HepG2 (cell line): ENCODE results near the gene TK2. TPM values are rescaled to one million over a fixed set of nuclear protein-coding genes. Genes with fewer than 3 reads are reported as not detected.

Experiments used
- ATAC-seq: fragments of 200-7000 bp; cut with Tn5 transposase; 3 replicates; pipeline ENCODE4 v1.9.1; 2020; ENCODE audit warnings: mild to moderate bottlenecking, moderate library complexity
- BruUV-seq: library from RNA; stranded (reverse); fragments of 400-500 nt; replicated peaks from 2 replicates; lab custom pipeline; 2021; lab: Mats Ljungman, UMichigan
- CTCF ChIA-PET: fragments of 300-600 bp; formaldehyde crosslinking; extraction: SDS; loops from one replicate; lab custom pipeline; 2021; ENCODE audit warnings: low total read pairs, inconsistent platforms, low intra/inter-chr PET ratio; lab: Yijun Ruan, JAX
- POLR2A ChIA-PET: fragments of 350-600 bp; sonication (Branson Sonifier 250); formaldehyde crosslinking; loops from one replicate; lab custom pipeline; 2020; ENCODE audit warnings: antibody characterized with exemption, inconsistent platforms; lab: Yijun Ruan, JAX
- DNase-seq: peaks from one replicate; pipeline ENCODE4 v3.0.0-alpha.2; 2015; ENCODE audit warnings: low spot score
- FAIRE-seq: peaks from 3 replicates; lab custom pipeline; 2011; peaks lifted over from hg19 to GRCh38; lab: Jason Lieb, UNC
- H2AFZ ChIP-seq: one replicate; pipeline ENCODE4 v1.6.1; 2011; ENCODE audit warnings: low read length, inconsistent platforms
- H3K27ac ChIP-seq: fragments of 300-600 bp; 3 replicates; pipeline ENCODE4 v1.8.0; 2011; ENCODE audit warnings: mixed run types, mild to moderate bottlenecking, mixed read lengths, low read length, inconsistent platforms; ENCODE audit not compliant: insufficient read depth; ENCODE audit errors: extremely low read length
- H3K27me3 ChIP-seq, 2 experiments: fragments of 200-600 bp in 1 of 2; 2 replicates in 1 of 2; 3 replicates in 1 of 2; pipeline versions ENCODE4 v1.6.0 to v1.8.0; 2011; ENCODE audit warnings: low read length in 2 of 2, mild to moderate bottlenecking in 2 of 2, moderate library complexity in 2 of 2, inconsistent platforms in 1 of 2; ENCODE audit not compliant: insufficient read depth in 2 of 2, control insufficient read depth in 1 of 2
- H3K36me3 ChIP-seq, 2 experiments: fragments of 200-600 bp in 1 of 2; replicated peaks in 1 of 2; 2 replicates in 1 of 2; 3 replicates in 1 of 2; pipeline versions ENCODE4 v1.5.1 to v1.8.0; 2011; ENCODE audit warnings: low read length in 2 of 2, inconsistent platforms in 1 of 2; ENCODE audit not compliant: insufficient read depth in 2 of 2, control insufficient read depth in 1 of 2
- H3K4me1 ChIP-seq: 2 replicates; pipeline ENCODE4 v1.5.1; 2012; ENCODE audit warnings: low read length, inconsistent platforms; ENCODE audit not compliant: insufficient read depth
- H3K4me2 ChIP-seq: 2 replicates; pipeline ENCODE4 v1.6.0; 2011; ENCODE audit warnings: low read depth, low read length, inconsistent platforms
- H3K4me3 ChIP-seq, 3 experiments: fragments of 200-600 bp in 1 of 3; sonication (generic), shearing (Covaris generic) in 1 of 3; replicated peaks in 1 of 3; 2 replicates each; pipeline ENCODE4 v1.5.1; 2011 to 2016; ENCODE audit warnings: low read length in 3 of 3, inconsistent platforms in 2 of 3, low read depth in 2 of 3, mild to moderate bottlenecking in 2 of 3, control low read depth in 1 of 3, mixed read lengths in 1 of 3; ENCODE audit not compliant: insufficient read depth in 1 of 3
- H3K79me2 ChIP-seq: one replicate; pipeline ENCODE4 v1.6.1; 2011; ENCODE audit warnings: low read length, inconsistent platforms; ENCODE audit not compliant: insufficient read depth
- H3K9ac ChIP-seq: 2 replicates; pipeline ENCODE4 v1.6.0; 2011; ENCODE audit warnings: mild to moderate bottlenecking, low read depth, low read length, inconsistent platforms; ENCODE audit not compliant: insufficient read depth
- H3K9me3 ChIP-seq: 2 replicates; pipeline ENCODE4 v1.5.1; 2012; ENCODE audit warnings: mild to moderate bottlenecking, low read length
- H4K20me1 ChIP-seq: 2 replicates; pipeline ENCODE4 v1.6.0; 2011; ENCODE audit warnings: inconsistent platforms, mild to moderate bottlenecking, low read length, moderate library complexity; ENCODE audit not compliant: insufficient read depth
- FIP1L1 ChIP-seq: fragments of 200-400 bp; formaldehyde crosslinking; IDR thresholded peaks from 2 replicates; pipeline ENCODE4 v1.6.1; 2018; ENCODE audit warnings: low read depth, mild to moderate bottlenecking, low read length, moderate library complexity, borderline replicate concordance; ENCODE audit not compliant: insufficient read depth
- GFI1 ChIP-seq: sonication (generic); formaldehyde crosslinking; IDR thresholded peaks from 2 replicates; pipeline ENCODE4 v1.5.0; 2020; ENCODE audit warnings: missing genetic modification reagents, mild to moderate bottlenecking, borderline replicate concordance
- HNRNPLL ChIP-seq: fragments of 200-400 bp; formaldehyde crosslinking; IDR thresholded peaks from 2 replicates; pipeline ENCODE4 v1.6.1; 2017; ENCODE audit warnings: mild to moderate bottlenecking, low read depth, low read length; ENCODE audit not compliant: poor library complexity, severe bottlenecking
- PRDM4 ChIP-seq: sonication (generic); formaldehyde crosslinking; IDR thresholded peaks from 2 replicates; pipeline ENCODE4 v1.9.0; 2021; ENCODE audit warnings: missing genetic modification reagents, borderline replicate concordance
- RBAK ChIP-seq: sonication (generic); formaldehyde crosslinking; IDR thresholded peaks from 2 replicates; pipeline ENCODE4 v1.5.1; 2020; ENCODE audit warnings: mild to moderate bottlenecking, missing genetic modification reagents
- SMYD3 ChIP-seq: sonication (generic); formaldehyde crosslinking; IDR thresholded peaks from 2 replicates; pipeline ENCODE4 v1.8.1; 2023; ENCODE audit warnings: mild to moderate bottlenecking, missing genetic modification reagents
- SNAPC4 ChIP-seq: sonication (generic); formaldehyde crosslinking; IDR thresholded peaks from 2 replicates; pipeline ENCODE4 v1.4.0; 2020; ENCODE audit warnings: mild to moderate bottlenecking, missing genetic modification reagents
- SNAPC5 ChIP-seq: sonication (generic); formaldehyde crosslinking; IDR thresholded peaks from 2 replicates; pipeline ENCODE4 v1.8.1; 2023; ENCODE audit warnings: mild to moderate bottlenecking, missing genetic modification reagents, borderline replicate concordance
- SOX6 ChIP-seq, 2 experiments: fragments of 450-650 bp in 1 of 2; sonication (generic) in 1 of 2; formaldehyde crosslinking in 1 of 2; IDR thresholded peaks; 2 replicates each; pipeline versions ENCODE4 v1.4.0 to v1.6.1; 2017 to 2020; ENCODE audit warnings: antibody characterized with exemption in 1 of 2, mild to moderate bottlenecking in 1 of 2, missing genetic modification reagents in 1 of 2
- SRSF9 ChIP-seq: fragments of 200-400 bp; formaldehyde crosslinking; IDR thresholded peaks from 2 replicates; pipeline ENCODE4 v1.6.1; 2018; ENCODE audit warnings: borderline replicate concordance, mild to moderate bottlenecking, low read depth, low read length; ENCODE audit not compliant: insufficient read depth, poor library complexity, severe bottlenecking
- TFAP4 ChIP-seq: sonication (generic); IDR thresholded peaks from 2 replicates; pipeline ENCODE4 v1.6.1; 2016; ENCODE audit warnings: low read depth, borderline replicate concordance
- WIZ ChIP-seq: sonication (generic); formaldehyde crosslinking; IDR thresholded peaks from 2 replicates; pipeline ENCODE4 v1.5.1; 2020; ENCODE audit warnings: mild to moderate bottlenecking, missing genetic modification reagents
- ZNF10 ChIP-seq: sonication (generic); formaldehyde crosslinking; IDR thresholded peaks from 2 replicates; pipeline ENCODE4 v1.4.0; 2020; ENCODE audit warnings: mild to moderate bottlenecking, low read depth, missing genetic modification reagents, borderline replicate concordance
- ZNF234 ChIP-seq: sonication (generic); formaldehyde crosslinking; conservative IDR thresholded peaks from 2 replicates; pipeline ENCODE4 v1.5.1; 2020; ENCODE audit warnings: mild to moderate bottlenecking, missing genetic modification reagents
- ZNF350 ChIP-seq: sonication (generic); formaldehyde crosslinking; IDR thresholded peaks from 2 replicates; pipeline ENCODE4 v1.4.0; 2020; ENCODE audit warnings: mild to moderate bottlenecking, low read depth, missing genetic modification reagents, borderline replicate concordance
- ZNF530 ChIP-seq: sonication (generic); formaldehyde crosslinking; IDR thresholded peaks from 2 replicates; pipeline ENCODE4 v1.5.0; 2020; ENCODE audit warnings: low read depth, mild to moderate bottlenecking, missing genetic modification reagents
- WGBS: methylation state at CpG from one replicate; pipeline ENCODE4 v1.1.6; 2017; ENCODE audit warnings: low lambda C conversion rate; 5-methylcytosine and 5-hydroxymethylcytosine counted together
- in situ Hi-C: cut with HindIII; loops from 2 replicates; pipeline ENCODE4 v1.10.0; 2017; ENCODE audit warnings: low pct_unique_long_range_greater_than_20kb; ENCODE audit not compliant: extremely low pct_ligation_motif_present
- intact Hi-C: fragments of 100-400 bp; cut with micrococcal nuclease; formaldehyde crosslinking; loops from one replicate; pipeline ENCODE4 v1.10.0; 2022; ENCODE audit not compliant: unreplicated experiment
- polyA plus RNA-seq, 8 experiments: library from polyadenylated mRNA; depleted of rRNA in 3 of 8; stranded (reverse) in 7 of 8; unstranded in 1 of 8; fragments of >200 nt; fragmentation: Illumina TruSeq in 4 of 8; extraction: Trizol in 4 of 8; gene quantifications; 2 replicates each; pipeline versions ENCODE4 v1.2.1 to v1.2.3, GENCODE V29; 2011 to 2016; ENCODE audit warnings: low read depth in 4 of 8, missing spikeins in 1 of 8, mixed read lengths in 1 of 8; ENCODE audit not compliant: insufficient read depth in 1 of 8
- total RNA-seq, 5 experiments: library from RNA; depleted of rRNA; stranded (reverse); fragments of >200 nt; fragmentation: Illumina TruSeq; extraction: Trizol; gene quantifications; 2 replicates each; pipeline ENCODE4 v1.2.3, GENCODE V29; 2016; ENCODE audit warnings: low read depth in 1 of 5

Gene TK2
- total and polyA plus RNA-seq, 2 of the 13 experiments (the other 11 are each of a cell fraction or from before 2014, with no cell fraction given), result 18.7 to 21.0 TPM

GRCh38 chr16:66471264-66471663 is 78.7 kb downstream of the TK2 start:
- H3K4me1 ChIP-seq, result peaks cover 20% of the 10 kb centered on the region
- peaks cover 5 to 54% of the 10 kb centered on the region in 2 experiments for H3K27me3 ChIP-seq
- no peak overlapping the region for H3K4me3 ChIP-seq
- WGBS, result 44% methylated on average over 8 of the region's 10 CpGs
- BruUV-seq, result no TSS peak
- no peak overlapping the region for H3K9ac ChIP-seq
- H3K4me2 ChIP-seq, result no peak overlapping the region
- POLR2A ChIA-PET, result interaction anchor here (1.3 kb wide), 1 partner anchor 37 kb away, joined by 3 read pairs; no protein-coding TSS in a partner anchor
- no peak overlapping the region for H2AFZ ChIP-seq
- no peak for DNase-seq
- no peak for TF ChIP-seq SNAPC4
- TF ChIP-seq HNRNPLL, result no peak
- TF ChIP-seq TFAP4, result no peak
- no peak for TF ChIP-seq ZNF10 (CRISPR knock-in tag)
- TF ChIP-seq ZNF530 (CRISPR knock-in tag), result no peak
- no peak for TF ChIP-seq WIZ (CRISPR knock-in tag)
- TF ChIP-seq ZNF350 (CRISPR knock-in tag), result no peak
- TF ChIP-seq FIP1L1, result no peak
- no peak for TF ChIP-seq GFI1 (CRISPR knock-in tag)
- TF ChIP-seq PRDM4, result no peak
- no peak for TF ChIP-seq ZNF234 (CRISPR knock-in tag)
- TF ChIP-seq SMYD3, result no peak
- TF ChIP-seq SRSF9, result no peak
- no peak for TF ChIP-seq RBAK (CRISPR knock-in tag)
- TF ChIP-seq SOX6 (IDR thresholded peaks at IDR 0.05), result no peak
- TF ChIP-seq SOX6 (CRISPR knock-in tag; IDR thresholded peaks at IDR 0.05), result no peak
- TF ChIP-seq SNAPC5 (CRISPR knock-in tag), result no peak
- TF ChIP-seq, all 625 proteins: peak for 0
- in situ Hi-C loops, result no loop called here
- CTCF ChIA-PET, result no interaction called here
- Histone ChIP-seq H3K9me3 (no peaks in the 10 kb centered on the region), H3K27ac (no peak overlapping the region), H3K79me2 (no peaks in the 10 kb centered on the region), H4K20me1 (no peaks in the 10 kb centered on the region), H3K36me3 (no peaks in the 10 kb centered on the region)
- ATAC-seq (no peak), FAIRE-seq (no peak)
- intact Hi-C loops, result no loop called here
